ENCODE data around the gene ZNF691.

Gene ZNF691

DNA sequence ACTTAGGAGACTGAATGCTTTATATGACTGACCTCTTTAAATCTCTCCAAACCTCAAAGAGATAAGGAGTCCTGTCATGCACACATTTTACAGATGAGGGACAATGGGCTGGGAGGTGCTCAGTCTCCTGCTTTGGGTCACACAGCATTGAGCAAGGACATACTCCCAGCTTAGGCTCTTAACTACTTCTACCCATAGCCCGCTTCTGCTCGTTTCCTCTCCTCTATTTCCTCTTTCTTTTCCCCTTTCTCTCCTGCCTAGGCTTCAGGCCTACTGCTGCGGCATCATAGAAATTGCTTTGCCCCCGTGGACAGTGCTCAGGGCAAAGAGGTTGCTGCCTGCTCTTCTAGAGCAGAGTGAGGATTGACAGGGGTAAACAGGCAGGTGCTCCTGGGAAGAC, 12.4 kb upstream of the ZNF691 start:
- no peaks in the 10 kb centered on the region for H3K27me3 ChIP-seq
- TF ChIP-seq, protein P1, sequence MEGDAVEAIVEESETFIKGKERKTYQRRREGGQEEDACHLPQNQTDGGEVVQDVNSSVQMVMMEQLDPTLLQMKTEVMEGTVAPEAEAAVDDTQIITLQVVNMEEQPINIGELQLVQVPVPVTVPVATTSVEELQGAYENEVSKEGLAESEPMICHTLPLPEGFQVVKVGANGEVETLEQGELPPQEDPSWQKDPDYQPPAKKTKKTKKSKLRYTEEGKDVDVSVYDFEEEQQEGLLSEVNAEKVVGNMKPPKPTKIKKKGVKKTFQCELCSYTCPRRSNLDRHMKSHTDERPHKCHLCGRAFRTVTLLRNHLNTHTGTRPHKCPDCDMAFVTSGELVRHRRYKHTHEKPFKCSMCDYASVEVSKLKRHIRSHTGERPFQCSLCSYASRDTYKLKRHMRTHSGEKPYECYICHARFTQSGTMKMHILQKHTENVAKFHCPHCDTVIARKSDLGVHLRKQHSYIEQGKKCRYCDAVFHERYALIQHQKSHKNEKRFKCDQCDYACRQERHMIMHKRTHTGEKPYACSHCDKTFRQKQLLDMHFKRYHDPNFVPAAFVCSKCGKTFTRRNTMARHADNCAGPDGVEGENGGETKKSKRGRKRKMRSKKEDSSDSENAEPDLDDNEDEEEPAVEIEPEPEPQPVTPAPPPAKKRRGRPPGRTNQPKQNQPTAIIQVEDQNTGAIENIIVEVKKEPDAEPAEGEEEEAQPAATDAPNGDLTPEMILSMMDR (IDR thresholded peaks at IDR 0.05): no peak
- H3K4me3 ChIP-seq (ENCODE audit: low read depth in 1 of 2, low read length in 1 of 2): no peak overlapping the region
- H3K4me1 ChIP-seq (ENCODE audit: control insufficient read depth in 1 of 2, insufficient read depth in 1 of 2, low read depth in 1 of 2, low read length in 1 of 2): no peaks in the 10 kb centered on the region
- peaks cover 51% of the 10 kb centered on the region for H3K36me3 ChIP-seq
- no peaks in the 10 kb centered on the region for H3K9me3 ChIP-seq
- H3K27ac ChIP-seq: no peak overlapping the region

DNA sequence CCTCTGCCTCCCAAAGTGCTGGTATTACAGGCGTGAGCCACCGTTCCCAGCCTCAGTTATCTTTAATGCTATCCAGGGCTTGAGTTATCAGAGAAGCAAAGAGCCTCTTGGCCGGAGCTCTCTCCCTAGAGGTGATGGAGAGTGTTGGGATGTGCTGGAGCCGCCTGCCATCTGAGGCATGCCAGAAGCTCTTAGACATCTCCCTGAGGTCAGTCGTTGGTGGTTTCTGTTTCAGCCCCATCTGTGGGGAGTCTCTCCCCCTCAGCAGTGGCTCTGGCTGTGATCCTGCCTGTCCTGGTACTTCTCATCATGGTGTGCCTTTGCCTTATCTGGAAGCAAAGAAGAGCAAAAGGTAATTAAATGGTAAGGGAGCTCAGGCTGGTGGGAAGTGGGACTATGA, 11.6 kb upstream of the ZNF691 start:
- no peaks in the 10 kb centered on the region for H3K4me1 ChIP-seq (ENCODE audit: control insufficient read depth in 1 of 2, insufficient read depth in 1 of 2, low read depth in 1 of 2, low read length in 1 of 2)
- peaks cover 46% of the 10 kb centered on the region for H3K36me3 ChIP-seq
- TF ChIP-seq, protein P1 (IDR thresholded peaks at IDR 0.05): no peak
- no peak overlapping the region for H3K27ac ChIP-seq
- H3K4me3 ChIP-seq (ENCODE audit: low read depth in 1 of 2, low read length in 1 of 2): no peak overlapping the region
- H3K27me3 ChIP-seq: no peaks in the 10 kb centered on the region
- H3K9me3 ChIP-seq: no peaks in the 10 kb centered on the region

- Histone ChIP-seq H3K27ac (no peak overlapping the region), H3K4me1 (ENCODE audit: control insufficient read depth in 1 of 2, insufficient read depth in 1 of 2, low read depth in 1 of 2, low read length in 1 of 2) (no peaks in the 10 kb centered on the region)
- TF ChIP-seq, protein P1 (IDR thresholded peaks at IDR 0.05): no peak
Measured at GRCh38 chr1:42835422-42835821, 11.0 kb upstream of the ZNF691 start.

GRCh38 chr1:42837709-42838108, 8.7 kb upstream of the ZNF691 start:
- Histone ChIP-seq H3K27me3 (no peaks in the 10 kb centered on the region), H3K4me1 (ENCODE audit: control insufficient read depth in 1 of 2, insufficient read depth in 1 of 2, low read depth in 1 of 2, low read length in 1 of 2) (no peaks in the 10 kb centered on the region), H3K27ac (no peak overlapping the region), H3K4me3 (ENCODE audit: low read depth in 1 of 2, low read length in 1 of 2) (no peak overlapping the region), H3K36me3 (peaks cover 51% of the 10 kb centered on the region), H3K9me3 (no peaks in the 10 kb centered on the region)
- TF ChIP-seq, protein P1 (IDR thresholded peaks at IDR 0.05): no peak

More at GRCh38 chr1:42835422-42835821, 11.0 kb upstream of the ZNF691 start:
- Histone ChIP-seq H3K36me3 (peaks cover 40% of the 10 kb centered on the region), H3K9me3 (no peaks in the 10 kb centered on the region), H3K4me3 (ENCODE audit: low read depth in 1 of 2, low read length in 1 of 2) (no peak overlapping the region), H3K27me3 (no peaks in the 10 kb centered on the region)

DNA sequence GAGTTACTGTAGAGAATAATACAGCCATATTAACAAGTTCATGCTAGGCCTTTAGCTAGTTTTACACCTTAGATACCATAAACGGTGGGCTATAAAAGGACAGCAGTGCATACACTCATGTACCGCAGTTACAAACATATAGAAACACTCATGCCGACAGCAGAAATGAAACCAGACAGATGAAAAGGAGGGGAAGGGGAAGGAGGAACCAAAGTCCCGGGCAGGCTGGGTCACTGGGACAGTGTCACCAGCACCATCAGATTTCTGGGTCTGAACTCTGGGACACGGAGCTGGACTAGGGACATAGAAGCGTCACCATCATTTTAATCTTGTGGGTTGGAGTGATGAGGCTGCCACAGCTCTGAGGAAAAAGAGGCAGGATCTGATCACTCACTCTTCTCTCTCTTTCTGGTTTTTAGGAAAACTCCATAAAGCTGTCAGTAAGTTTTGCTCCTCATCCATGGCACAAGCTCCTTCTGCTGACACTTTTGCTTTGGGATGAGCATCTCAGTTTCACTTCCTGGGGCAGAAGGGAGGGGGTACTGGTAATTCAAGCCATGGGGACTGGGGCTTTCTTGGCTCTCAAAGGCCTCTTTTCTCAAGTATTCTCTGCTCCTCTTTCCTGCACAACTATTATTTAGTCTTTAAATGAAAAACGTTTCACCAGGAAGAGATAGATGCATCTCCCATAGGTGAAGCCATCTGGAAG, 7.8 kb upstream of the ZNF691 start:
- Histone ChIP-seq H3K27me3 (no peaks in the 10 kb centered on the region), H3K27ac (no peak overlapping the region), H3K4me3 (ENCODE audit: low read depth in 1 of 2, low read length in 1 of 2) (no peak overlapping the region), H3K9me3 (no peaks in the 10 kb centered on the region), H3K4me1 (ENCODE audit: control insufficient read depth in 1 of 2, insufficient read depth in 1 of 2, low read depth in 1 of 2, low read length in 1 of 2) (no peaks in the 10 kb centered on the region), H3K36me3 (peaks cover 60% of the 10 kb centered on the region)
- TF ChIP-seq, protein P1 (IDR thresholded peaks at IDR 0.05): no peak
